ENCODE measurements around the gene IQGAP3.

DNA sequence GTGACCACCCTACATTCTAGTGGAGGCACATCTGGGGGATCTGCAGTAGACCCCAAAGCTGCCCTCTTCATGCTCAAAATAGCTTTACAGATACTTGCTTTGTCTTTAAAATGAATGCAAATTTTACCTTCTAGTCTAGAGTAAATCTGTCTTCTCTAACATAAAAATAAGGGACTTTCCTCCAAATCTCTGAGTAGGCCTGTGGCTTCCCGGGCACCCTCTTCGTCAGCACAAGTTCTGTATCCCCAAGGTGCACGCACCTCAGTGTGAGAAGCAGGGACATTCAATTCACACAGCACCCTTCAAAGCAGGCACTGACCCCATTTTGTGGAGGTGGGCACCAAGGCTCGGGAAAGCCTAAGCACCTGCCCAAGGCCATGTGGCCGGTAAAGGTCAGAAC, 90.8 kb downstream of the IQGAP3 start:
- TF ChIP-seq, protein P1, sequence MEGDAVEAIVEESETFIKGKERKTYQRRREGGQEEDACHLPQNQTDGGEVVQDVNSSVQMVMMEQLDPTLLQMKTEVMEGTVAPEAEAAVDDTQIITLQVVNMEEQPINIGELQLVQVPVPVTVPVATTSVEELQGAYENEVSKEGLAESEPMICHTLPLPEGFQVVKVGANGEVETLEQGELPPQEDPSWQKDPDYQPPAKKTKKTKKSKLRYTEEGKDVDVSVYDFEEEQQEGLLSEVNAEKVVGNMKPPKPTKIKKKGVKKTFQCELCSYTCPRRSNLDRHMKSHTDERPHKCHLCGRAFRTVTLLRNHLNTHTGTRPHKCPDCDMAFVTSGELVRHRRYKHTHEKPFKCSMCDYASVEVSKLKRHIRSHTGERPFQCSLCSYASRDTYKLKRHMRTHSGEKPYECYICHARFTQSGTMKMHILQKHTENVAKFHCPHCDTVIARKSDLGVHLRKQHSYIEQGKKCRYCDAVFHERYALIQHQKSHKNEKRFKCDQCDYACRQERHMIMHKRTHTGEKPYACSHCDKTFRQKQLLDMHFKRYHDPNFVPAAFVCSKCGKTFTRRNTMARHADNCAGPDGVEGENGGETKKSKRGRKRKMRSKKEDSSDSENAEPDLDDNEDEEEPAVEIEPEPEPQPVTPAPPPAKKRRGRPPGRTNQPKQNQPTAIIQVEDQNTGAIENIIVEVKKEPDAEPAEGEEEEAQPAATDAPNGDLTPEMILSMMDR (IDR thresholded peaks at IDR 0.05), result no peak
- no peak for TF ChIP-seq POLR2A (IDR thresholded peaks at IDR 0.05)

All from esophagus squamous epithelium (tissue), 4 donors.